Ovary (tissue), 9 donors: ENCODE data around the gene CALHM4. TPM values are rescaled to one million over a fixed set of nuclear protein-coding genes. Genes with fewer than 3 reads are reported as not detected.

Experiments used
- polyA plus RNA-seq, 2 donors: library from polyadenylated mRNA; stranded (reverse); fragments of 200-250 nt in 1 of 2; fragments of 350-450 nt in 1 of 2; fragmentation: Illumina TruSeq in 1 of 2; extraction: RNeasy Lipid Tissue Mini Kit (QIAGEN cat#74804) in 1 of 2; gene quantifications; one replicate each; pipeline ENCODE4 v1.2.3, GENCODE V29; 2013 to 2014
- total RNA-seq, 7 donors: library from RNA; depleted of rRNA in 2 of 7; stranded (reverse); fragments of >200 nt in 2 of 7; fragmentation: NEBNext Ultra II Directional in 3 of 7; extraction: Animal tissue kit (Norgen Biotek cat#: 25700) in 3 of 7; gene quantifications; one replicate each; pipeline versions ENCODE4 v1.1.0 to v1.2.4, GENCODE V29; 2016 to 2023
- donor health status: DM: no; HTN: no; CAD: no; lungs with moderate emphysema.
- donor health status: DM: no; HTN: no; CAD: no.
- donor health status: Bipolar disorder and iron deficiency.
- donor health status: DM: yes; HTN: yes; CAD: no.
- donor health status: DM: no; HTN: no; CAD: no.
- donor health status: DM: yes; HTN: yes; CAD: no.

Gene CALHM4
- total and polyA plus RNA-seq, 9 donors, result 0.38 TPM; not detected in 8

Other genes starting within 250 kb of the CALHM4 start
- 10 to 100 TPM; 27.9 to 61.6 (median 43.1) TPM for gene DSE, start 182.8 kb upstream of the CALHM4 start, total RNA-seq
- gene DSE, start 182.8 kb upstream of the CALHM4 start, polyA plus RNA-seq, result 10 to 100 TPM; 23.1 to 29.0 TPM
- gene CALHM6, start 92.4 kb upstream of the CALHM4 start, total RNA-seq, result 1 to 10 TPM; 1.6 to 8.5 (median 3.0) TPM
- gene CALHM6, start 92.4 kb upstream of the CALHM4 start, polyA plus RNA-seq, result 10 to 100 TPM in 1 of 2 donors, 1 to 10 TPM in 1; 5.2 to 14.0 TPM
- gene CALHM5, start 42.1 kb upstream of the CALHM4 start, total RNA-seq, result 1 to 10 TPM in 2 of 7 donors, under 1 TPM in 5; 0.20 to 1.2 (median 0.68) TPM
- 1 to 10 TPM in 1 of 2 donors, under 1 TPM in 1; 0.70 to 3.2 TPM for gene CALHM5, start 42.1 kb upstream of the CALHM4 start, polyA plus RNA-seq
- under 1 TPM in 1 of 7 donors, not detected in 6; 0.10 TPM for gene TRAPPC3L, start 8.1 kb upstream of the CALHM4 start, total RNA-seq
- gene TRAPPC3L, start 8.1 kb upstream of the CALHM4 start, polyA plus RNA-seq, result under 1 TPM; 0.08 to 0.20 TPM
- gene RWDD1, start 17.8 kb downstream of the CALHM4 start, total RNA-seq, result 10 to 100 TPM; 36.5 to 53.0 (median 48.8) TPM
- gene RWDD1, start 17.8 kb downstream of the CALHM4 start, polyA plus RNA-seq, result 10 to 100 TPM; 56.8 to 82.2 TPM
- gene RSPH4A, start 62.7 kb downstream of the CALHM4 start, total RNA-seq, result 10 to 100 TPM in 1 of 7 donors, 1 to 10 TPM in 6; 1.0 to 17.9 (median 2.3) TPM
- gene RSPH4A, start 62.7 kb downstream of the CALHM4 start, polyA plus RNA-seq, result under 1 TPM; 0.52 to 0.55 TPM
- 1 to 10 TPM; 4.3 to 8.6 (median 5.0) TPM for gene ZUP1, start 115.0 kb downstream of the CALHM4 start, total RNA-seq
- 1 to 10 TPM; 3.5 to 4.3 TPM for gene ZUP1, start 115.0 kb downstream of the CALHM4 start, polyA plus RNA-seq
- gene KPNA5, start 127.5 kb downstream of the CALHM4 start, total RNA-seq, result 10 to 100 TPM; 14.4 to 50.6 (median 36.5) TPM
- gene KPNA5, start 127.5 kb downstream of the CALHM4 start, polyA plus RNA-seq, result 1 to 10 TPM; 7.1 to 9.3 TPM
- 1 to 10 TPM; 2.2 to 9.5 (median 6.4) TPM for gene FAM162B, start 212.0 kb downstream of the CALHM4 start, total RNA-seq
- 10 to 100 TPM in 1 of 2 donors, 1 to 10 TPM in 1; 4.7 to 11.6 TPM for gene FAM162B, start 212.0 kb downstream of the CALHM4 start, polyA plus RNA-seq